ENCODE data around the gene BRINP3.
"Not testable (repeated sequence)": the region's sequence is repeated elsewhere in the genome, so short reads cannot be mapped to it uniquely, and the experiment has no call there.

The BRINP3 gene

DNA sequence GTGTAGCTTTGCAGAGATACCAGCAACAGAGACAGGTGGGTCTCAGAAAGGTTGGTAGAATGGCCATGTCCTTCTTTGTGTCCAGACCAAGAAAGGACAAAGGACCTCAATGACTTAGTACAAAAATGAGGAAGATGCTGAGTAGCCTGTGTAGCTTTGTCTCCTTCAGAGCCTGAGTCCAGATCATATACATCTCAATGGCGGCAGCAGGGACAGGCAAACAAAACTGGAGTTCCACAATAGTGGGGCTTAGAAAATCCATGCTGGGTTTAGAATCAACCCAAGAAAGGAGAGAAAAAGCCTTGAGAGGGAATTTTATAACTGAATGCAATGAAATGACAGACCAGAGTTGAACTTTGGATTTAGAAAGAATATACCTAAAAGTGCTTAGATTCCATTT lies 339.0 kb downstream of the BRINP3 start:
- no peak for TF ChIP-seq CTCF (IDR thresholded peaks at IDR 0.05; ENCODE audit: unreplicated experiment in 3 of 3)
- H3K27ac Mint-ChIP-seq = no peak overlapping the region
- H3K9me3 Mint-ChIP-seq = no peaks in the 10 kb centered on the region
- no peaks in the 10 kb centered on the region for H3K4me1 Mint-ChIP-seq
- H3K27me3 Mint-ChIP-seq (ENCODE audit: low read depth) = peaks cover 5% of the 10 kb centered on the region
- H3K4me3 Mint-ChIP-seq = no peak overlapping the region
- H3K36me3 Mint-ChIP-seq (ENCODE audit: low read depth) = no peaks in the 10 kb centered on the region

GRCh38 chr1:190138266-190138665 lies 339.4 kb downstream of the BRINP3 start:
- no peaks in the 10 kb centered on the region for H3K9me3 Mint-ChIP-seq
- no peaks in the 10 kb centered on the region for H3K36me3 Mint-ChIP-seq (ENCODE audit: low read depth)
- H3K27me3 Mint-ChIP-seq (ENCODE audit: low read depth) = peaks cover 5% of the 10 kb centered on the region
- no peak overlapping the region for H3K27ac Mint-ChIP-seq
- H3K4me1 Mint-ChIP-seq = no peaks in the 10 kb centered on the region
- TF ChIP-seq CTCF (IDR thresholded peaks at IDR 0.05; ENCODE audit: unreplicated experiment in 3 of 3) = no peak
- no peak overlapping the region for H3K4me3 Mint-ChIP-seq

- no peak for TF ChIP-seq CTCF (IDR thresholded peaks at IDR 0.05; ENCODE audit: unreplicated experiment in 3 of 3)
- H3K36me3 Mint-ChIP-seq (ENCODE audit: low read depth) = no peaks in the 10 kb centered on the region
- H3K27ac Mint-ChIP-seq = no peak overlapping the region
- no peaks in the 10 kb centered on the region for H3K4me1 Mint-ChIP-seq
- no peaks in the 10 kb centered on the region for H3K27me3 Mint-ChIP-seq (ENCODE audit: low read depth)
- H3K4me3 Mint-ChIP-seq = no peak overlapping the region
- no peaks in the 10 kb centered on the region for H3K9me3 Mint-ChIP-seq
Observed at GRCh38 chr1:190129366-190129765, 348.3 kb downstream of the BRINP3 start.

GRCh38 chr1:190126728-190127127 lies 350.9 kb downstream of the BRINP3 start:
- Mint-ChIP-seq H3K4me3 (no peak overlapping the region), H3K36me3 (ENCODE audit: low read depth) (no peaks in the 10 kb centered on the region), H3K4me1 (no peaks in the 10 kb centered on the region), H3K9me3 (no peaks in the 10 kb centered on the region), H3K27ac (no peak overlapping the region), H3K27me3 (ENCODE audit: low read depth) (no peaks in the 10 kb centered on the region)
- no peak for TF ChIP-seq CTCF (IDR thresholded peaks at IDR 0.05; ENCODE audit: unreplicated experiment in 3 of 3)

DNA sequence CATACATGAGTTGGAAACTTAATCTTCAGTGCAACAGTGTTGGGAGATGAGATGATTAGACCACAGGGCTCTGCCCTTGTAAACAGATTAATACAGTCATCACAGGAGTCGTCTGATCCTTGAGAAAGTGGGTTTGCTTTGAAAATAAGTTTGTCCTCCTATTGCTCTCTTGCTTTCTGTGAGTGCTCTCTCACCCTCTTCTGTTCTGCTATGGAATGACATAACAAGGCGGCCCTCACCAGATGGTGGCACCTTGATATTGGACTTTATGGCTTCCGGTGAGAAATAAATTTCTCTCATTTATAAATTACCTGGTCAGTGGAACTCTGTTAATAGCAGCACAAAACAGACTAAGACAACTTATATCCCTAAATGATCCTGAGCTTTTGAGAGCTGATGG lies 353.6 kb downstream of the BRINP3 start:
- Mint-ChIP-seq H3K27me3 (ENCODE audit: low read depth) (no peaks in the 10 kb centered on the region), H3K4me1 (no peaks in the 10 kb centered on the region), H3K36me3 (ENCODE audit: low read depth) (no peaks in the 10 kb centered on the region), H3K27ac (no peak overlapping the region), H3K4me3 (no peak overlapping the region), H3K9me3 (no peaks in the 10 kb centered on the region)
- no peak for TF ChIP-seq CTCF (IDR thresholded peaks at IDR 0.05; ENCODE audit: unreplicated experiment in 3 of 3)

GRCh38 chr1:190120564-190120963 lies 357.1 kb downstream of the BRINP3 start:
- H3K4me1 Mint-ChIP-seq; H3K9me3 Mint-ChIP-seq; H3K4me3 Mint-ChIP-seq; H3K27ac Mint-ChIP-seq; H3K27me3 Mint-ChIP-seq (ENCODE audit: low read depth); H3K36me3 Mint-ChIP-seq (ENCODE audit: low read depth): not testable (repeated sequence)

- Mint-ChIP-seq H3K4me3 (no peak overlapping the region), H3K27me3 (ENCODE audit: low read depth) (no peaks in the 10 kb centered on the region), H3K4me1 (no peaks in the 10 kb centered on the region), H3K27ac (no peak overlapping the region), H3K36me3 (ENCODE audit: low read depth) (no peaks in the 10 kb centered on the region), H3K9me3 (no peaks in the 10 kb centered on the region)
- TF ChIP-seq CTCF (IDR thresholded peaks at IDR 0.05; ENCODE audit: unreplicated experiment in 3 of 3) = no peak
Observed at GRCh38 chr1:190119683-190120082, 358.0 kb downstream of the BRINP3 start.

Measured in nephron (organoid).